H9 (cell line): ENCODE results near the gene ERBIN. TPM values are rescaled to one million over a fixed set of nuclear protein-coding genes. Genes with fewer than 3 reads are reported as not detected.

Experiments
- DNase-seq: peaks from one replicate; pipeline ENCODE4 v3.0.0-alpha.2; 2017
- H2AFZ ChIP-seq: one replicate; pipeline ENCODE4 v1.6.1; 2013; ENCODE audit warnings: mild to moderate bottlenecking, low read length, control low read depth, moderate library complexity
- H2AK5ac ChIP-seq: 2 replicates; pipeline ENCODE4 v1.6.1; 2013; ENCODE audit warnings: low read length, control low read depth, mixed read lengths; ENCODE audit not compliant: insufficient read length
- H2BK120ac ChIP-seq: one replicate; pipeline ENCODE4 v1.6.1; 2013; ENCODE audit warnings: low read depth, mild to moderate bottlenecking, low read length, control low read depth, inconsistent platforms; ENCODE audit not compliant: poor library complexity, severe bottlenecking
- H2BK12ac ChIP-seq: 2 replicates; pipeline ENCODE4 v1.6.1; 2013; ENCODE audit warnings: low read length, control low read depth, mixed read lengths, low read depth; ENCODE audit not compliant: insufficient read length
- H2BK15ac ChIP-seq: 2 replicates; pipeline ENCODE4 v1.6.1; 2013; ENCODE audit warnings: low read depth, low read length, control low read depth
- H2BK20ac ChIP-seq: one replicate; pipeline ENCODE4 v1.6.1; 2013; ENCODE audit warnings: low read depth, mild to moderate bottlenecking, low read length, control low read depth, inconsistent platforms; ENCODE audit not compliant: poor library complexity, severe bottlenecking
- H2BK5ac ChIP-seq: 2 replicates; pipeline ENCODE4 v1.6.1; 2013; ENCODE audit warnings: low read length, control low read depth, mixed read lengths; ENCODE audit not compliant: insufficient read length
- H3K14ac ChIP-seq: 2 replicates; pipeline ENCODE4 v1.6.1; 2013; ENCODE audit warnings: low read length, control low read depth; ENCODE audit not compliant: insufficient read depth
- H3K18ac ChIP-seq: 2 replicates; pipeline ENCODE4 v1.6.1; 2013; ENCODE audit warnings: low read depth, mild to moderate bottlenecking, mixed read lengths, low read length, control low read depth; ENCODE audit not compliant: insufficient read length
- H3K23ac ChIP-seq: 2 replicates; pipeline ENCODE4 v1.6.1; 2013; ENCODE audit warnings: low read length, control low read depth, mixed read lengths, low read depth; ENCODE audit not compliant: insufficient read length
- H3K23me2 ChIP-seq: 2 replicates; pipeline ENCODE4 v1.6.1; 2013; ENCODE audit warnings: low read depth, mild to moderate bottlenecking, mixed read lengths, low read length, control low read depth; ENCODE audit not compliant: insufficient read length, poor library complexity, severe bottlenecking
- H3K27ac ChIP-seq: 2 replicates; pipeline ENCODE4 v1.5.1; 2013; ENCODE audit warnings: low read length, control low read depth, mixed read lengths, low read depth; ENCODE audit not compliant: insufficient read length
- H3K27me3 ChIP-seq: 2 replicates; pipeline ENCODE4 v1.6.1; 2013; ENCODE audit warnings: low read length, control low read depth, inconsistent platforms; ENCODE audit not compliant: insufficient read depth
- H3K4ac ChIP-seq: 2 replicates; pipeline ENCODE4 v1.6.1; 2013; ENCODE audit warnings: low read depth, mild to moderate bottlenecking, control low read depth, inconsistent platforms, low read length, moderate library complexity
- H3K4me1 ChIP-seq: 2 replicates; pipeline ENCODE4 v1.6.1; 2013; ENCODE audit warnings: low read length, control low read depth, inconsistent platforms; ENCODE audit not compliant: insufficient read depth
- H3K4me2 ChIP-seq: 2 replicates; pipeline ENCODE4 v1.6.1; 2013; ENCODE audit warnings: low read length, control low read depth, mixed read lengths; ENCODE audit not compliant: insufficient read length, insufficient read depth
- H3K56ac ChIP-seq: 2 replicates; pipeline ENCODE4 v1.6.1; 2013; ENCODE audit warnings: low read depth, mild to moderate bottlenecking, mixed read lengths, low read length, control low read depth; ENCODE audit not compliant: insufficient read length
- H3K79me1 ChIP-seq: 2 replicates; pipeline ENCODE4 v1.6.1; 2013; ENCODE audit warnings: low read depth, mild to moderate bottlenecking, moderate library complexity, low read length, control low read depth, inconsistent platforms; ENCODE audit not compliant: insufficient read depth, poor library complexity, severe bottlenecking
- H3K79me2 ChIP-seq: 2 replicates; pipeline ENCODE4 v1.6.1; 2013; ENCODE audit warnings: low read length, control low read depth, inconsistent platforms; ENCODE audit not compliant: insufficient read depth
- H3K9ac ChIP-seq: 2 replicates; pipeline ENCODE4 v1.6.1; 2013; ENCODE audit warnings: low read length, control low read depth, mixed read lengths; ENCODE audit not compliant: insufficient read length; ENCODE audit errors: extremely low read depth
- H3K9me3 ChIP-seq: one replicate; pipeline ENCODE4 v1.6.1; 2013; ENCODE audit warnings: low read depth, low read length, inconsistent platforms; ENCODE audit not compliant: control insufficient read depth
- H3T11ph ChIP-seq: one replicate; pipeline ENCODE4 v1.6.1; 2013; ENCODE audit warnings: mild to moderate bottlenecking, low read length, control low read depth, inconsistent platforms
- H4K20me1 ChIP-seq: one replicate; pipeline ENCODE4 v1.6.1; 2013; ENCODE audit not compliant: control insufficient read depth, insufficient read length, insufficient read depth
- H4K5ac ChIP-seq: 2 replicates; pipeline ENCODE4 v1.6.1; 2013; ENCODE audit warnings: low read depth, mild to moderate bottlenecking, mixed read lengths, low read length, control low read depth; ENCODE audit not compliant: insufficient read length
- H4K8ac ChIP-seq: replicated peaks from 2 replicates; pipeline ENCODE4 v1.6.1; 2013; ENCODE audit warnings: low read length, control low read depth, mixed read lengths, low read depth; ENCODE audit not compliant: insufficient read length
- H4K91ac ChIP-seq: 2 replicates; pipeline ENCODE4 v1.6.1; 2013; ENCODE audit warnings: low read depth, mild to moderate bottlenecking, moderate library complexity, mixed read lengths, low read length, control low read depth; ENCODE audit not compliant: insufficient read length
- H3K27ac Mint-ChIP-seq, 3 experiments: 2 replicates in 2 of 3; 3 replicates in 1 of 3; pipeline ENCODE4 v1.8.0; 2020 to 2021; ENCODE audit warnings: mixed read lengths in 3 of 3, mild to moderate bottlenecking in 1 of 3, moderate library complexity in 1 of 3
- H3K27me3 Mint-ChIP-seq: 2 replicates; pipeline ENCODE4 v1.8.0; 2021; ENCODE audit warnings: low read depth, mild to moderate bottlenecking, moderate library complexity, mixed read lengths
- H3K36me3 Mint-ChIP-seq, 3 experiments: 2 replicates in 2 of 3; 3 replicates in 1 of 3; pipeline ENCODE4 v1.8.0; 2020 to 2021; ENCODE audit warnings: low read depth in 3 of 3, mixed read lengths in 3 of 3; ENCODE audit not compliant: insufficient read depth in 1 of 3
- H3K4me1 Mint-ChIP-seq, 2 experiments: 2 replicates each; pipeline ENCODE4 v1.8.0; 2020; ENCODE audit warnings: mixed read lengths in 2 of 2
- H3K4me3 Mint-ChIP-seq, 2 experiments: 2 replicates in 1 of 2; 3 replicates in 1 of 2; pipeline ENCODE4 v1.8.0; 2020 to 2021; ENCODE audit warnings: mild to moderate bottlenecking in 2 of 2, mixed read lengths in 2 of 2, moderate library complexity in 1 of 2
- H3K9me3 Mint-ChIP-seq, 2 experiments: 2 replicates in 1 of 2; 3 replicates in 1 of 2; pipeline ENCODE4 v1.8.0; 2020; ENCODE audit warnings: mild to moderate bottlenecking in 2 of 2, mixed read lengths in 2 of 2, moderate library complexity in 1 of 2
- CTCF ChIP-seq: fragments of 200-600 bp; sonication (generic); conservative IDR thresholded peaks from 3 replicates; pipeline ENCODE4 v1.8.0; 2021; ENCODE audit warnings: antibody characterized with exemption, mild to moderate bottlenecking
- WGBS: extraction: QIAGEN DNeasy Blood & Tissue Kit; methylation state at CpG from one replicate; pipeline ENCODE4 v1.1.7; 2013; ENCODE audit warnings: missing lambda C conversion rate, low lambda C conversion rate, mixed read lengths; ENCODE audit not compliant: insufficient read length; ENCODE audit errors: extremely low coverage; 5-methylcytosine and 5-hydroxymethylcytosine counted together
- total RNA-seq: library from RNA; stranded (reverse); gene quantifications from 2 replicates; pipeline ENCODE4 v1.2.1, GENCODE V29; 2021

ERBIN gene
- total RNA-seq, 1 experiment from 2014 or later: 42.9 TPM

GRCh38 chr5:66122379-66123034 lies 196.1 kb downstream of the ERBIN start:
- Histone ChIP-seq H3K23me2 (no peaks in the 10 kb centered on the region), H3K9ac (no peak overlapping the region), H3K18ac (no peak overlapping the region), H2AFZ (no peak overlapping the region), H3K79me1 (no peaks in the 10 kb centered on the region), H2BK120ac (no peak overlapping the region), H3K4me1 (no peaks in the 10 kb centered on the region), H3K9me3 (no peaks in the 10 kb centered on the region), H4K91ac (no peak overlapping the region), H2BK15ac (no peak overlapping the region), H4K5ac (no peak overlapping the region), H3K27me3 (no peaks in the 10 kb centered on the region), H4K8ac (no peak overlapping the region), H2BK12ac (no peak overlapping the region), H3K14ac (no peak overlapping the region), H3K4me2 (no peak overlapping the region), H3K4ac (no peak overlapping the region), H3T11ph (no peak overlapping the region), H2AK5ac (no peak overlapping the region), H3K23ac (no peak overlapping the region), H4K20me1 (no peaks in the 10 kb centered on the region), H3K27ac (no peak overlapping the region), H2BK5ac (no peak overlapping the region), H3K79me2 (no peaks in the 10 kb centered on the region), H2BK20ac (no peak overlapping the region), H3K56ac (no peak overlapping the region)
- peak overlapping the region in 1 of 3 experiments; percentile 20; a peak in 1 of 7 replicates for H3K27ac Mint-ChIP-seq
- no peak for TF ChIP-seq CTCF
- no CpG with 5 or more reads among the region's 2 CpGs for WGBS
- peaks cover 6 to 9% of the 10 kb centered on the region in 2 experiments for H3K4me1 Mint-ChIP-seq
- H3K9me3 Mint-ChIP-seq: no peaks in the 10 kb centered on the region
- no peak overlapping the region for H3K4me3 Mint-ChIP-seq
- DNase-seq: no peak
- H3K27me3 Mint-ChIP-seq: no peaks in the 10 kb centered on the region
- no peaks in the 10 kb centered on the region for H3K36me3 Mint-ChIP-seq
